GM19452 (cell line): ENCODE data around the gene MIDN.

Experiments used
- ATAC-seq: cut with Tn5 transposase; IDR thresholded peaks from one replicate; pipeline ENCODE4 v1.9.1; 2021; ENCODE audit not compliant: unreplicated experiment

The MIDN gene

DNA sequence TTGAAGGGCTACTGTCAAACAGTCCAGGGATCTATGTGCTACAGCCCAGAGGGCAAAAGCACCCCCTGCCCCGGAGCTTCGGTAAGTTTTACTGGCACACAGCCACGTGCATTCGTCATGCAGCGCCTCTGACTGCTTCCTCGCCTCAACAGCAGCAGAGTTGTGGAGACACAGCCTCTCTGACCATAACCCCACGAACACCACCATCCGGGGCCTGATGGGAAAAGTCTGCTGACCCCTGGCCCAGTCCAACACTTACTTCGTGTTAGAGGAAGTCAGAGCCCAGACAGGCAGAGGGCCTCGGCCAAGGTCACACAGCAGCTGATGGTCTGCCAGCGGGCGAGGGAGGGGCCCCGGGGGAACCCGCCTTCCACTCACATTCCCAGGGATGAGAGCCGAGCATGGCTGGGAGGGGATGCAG, 15.7 kb upstream of the MIDN start:
- ATAC-seq = no peak

DNA sequence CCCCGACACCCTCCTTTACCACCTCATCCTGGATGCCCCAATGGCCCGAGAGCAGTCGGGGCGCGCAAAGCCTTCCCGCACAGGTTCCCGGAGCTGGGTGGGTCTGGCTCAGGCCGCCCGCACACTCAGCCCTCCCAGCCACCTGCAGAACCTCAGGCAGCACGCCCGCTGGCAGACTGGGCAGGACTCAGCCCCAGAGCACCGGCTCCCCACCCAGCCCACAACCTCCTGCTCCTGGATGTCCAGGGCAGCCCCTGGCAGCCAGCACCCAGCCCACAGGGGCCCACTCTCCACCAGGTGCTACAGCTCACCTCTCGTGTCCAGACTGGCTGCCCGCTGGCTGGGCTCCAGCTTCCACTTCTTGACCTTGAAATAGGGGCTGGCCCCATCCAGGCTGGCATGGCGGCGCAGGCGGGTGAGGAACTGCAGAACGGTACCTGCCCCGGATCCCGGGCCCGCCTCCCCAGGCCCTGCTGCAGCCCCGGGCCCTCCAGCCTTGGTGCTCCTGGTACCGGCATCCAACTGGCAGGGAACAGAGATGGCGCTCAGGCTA, 15.2 kb upstream of the MIDN start:
- ATAC-seq = no peak

DNA sequence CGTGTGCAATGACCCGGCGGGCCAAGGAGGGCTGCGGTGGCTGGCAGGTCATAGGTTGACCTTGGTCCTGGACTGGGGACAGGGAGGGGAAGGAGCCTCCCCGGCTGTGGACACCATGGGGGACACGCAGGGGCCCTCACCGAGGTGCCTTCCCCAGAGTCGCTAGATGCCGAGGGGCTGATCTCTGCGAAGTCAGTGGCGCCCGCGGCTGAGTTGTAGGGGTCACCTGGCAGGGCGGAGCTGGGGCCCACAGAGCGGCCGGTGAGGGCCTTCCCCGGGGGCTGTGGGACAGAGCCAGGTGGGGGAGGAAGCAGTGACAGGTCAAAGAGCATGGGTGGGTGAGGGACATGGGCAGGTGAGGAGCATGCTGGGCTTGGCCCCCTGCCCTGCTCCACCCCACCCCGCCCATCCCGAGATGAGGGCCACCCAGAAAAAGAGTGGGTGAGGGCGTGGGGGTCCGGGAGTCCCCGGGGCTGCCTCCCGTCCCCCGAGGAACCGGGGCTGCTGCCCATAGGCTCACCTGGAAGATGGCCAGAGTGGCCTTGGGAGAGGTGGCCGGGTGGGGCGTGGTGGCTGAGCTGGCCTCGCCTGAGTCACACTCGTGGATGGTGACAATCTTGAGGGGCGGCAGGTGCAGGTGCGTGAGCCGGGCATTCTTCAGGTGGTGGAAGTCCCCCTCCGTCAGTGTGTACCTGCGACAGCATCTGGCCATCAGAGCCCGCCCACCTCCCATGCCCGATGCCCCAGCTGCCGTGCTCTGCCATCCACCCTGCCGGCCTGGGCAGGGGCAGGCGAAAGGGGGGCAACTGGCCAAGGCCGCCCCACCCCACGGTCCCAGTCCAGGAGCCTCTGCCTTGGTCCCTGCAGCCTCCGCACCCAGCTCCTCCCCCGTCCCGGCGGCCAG, 14.1 kb upstream of the MIDN start:
- no peak for ATAC-seq

DNA sequence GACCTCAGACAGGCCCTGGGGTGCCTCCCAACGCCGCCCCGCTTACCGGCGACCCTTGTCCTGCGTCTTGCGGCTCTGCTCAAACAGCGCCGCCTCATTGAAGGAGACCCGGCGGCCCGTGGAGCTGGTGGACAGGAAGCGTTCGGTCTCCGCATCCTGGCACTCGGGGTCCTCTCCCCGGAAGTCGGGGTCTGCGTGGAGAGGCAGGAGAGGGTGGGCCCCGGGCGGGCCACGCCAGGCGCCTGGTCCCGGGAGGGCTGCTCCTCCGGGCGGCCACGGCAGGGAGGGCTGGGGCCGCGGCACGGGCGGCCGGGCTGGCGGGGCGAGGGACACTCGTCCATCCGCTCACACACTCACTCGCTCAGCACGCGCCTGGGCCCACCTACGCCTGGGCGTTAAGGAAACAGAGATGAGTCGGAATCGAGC, 13.4 kb upstream of the MIDN start:
- ATAC-seq = no peak

DNA sequence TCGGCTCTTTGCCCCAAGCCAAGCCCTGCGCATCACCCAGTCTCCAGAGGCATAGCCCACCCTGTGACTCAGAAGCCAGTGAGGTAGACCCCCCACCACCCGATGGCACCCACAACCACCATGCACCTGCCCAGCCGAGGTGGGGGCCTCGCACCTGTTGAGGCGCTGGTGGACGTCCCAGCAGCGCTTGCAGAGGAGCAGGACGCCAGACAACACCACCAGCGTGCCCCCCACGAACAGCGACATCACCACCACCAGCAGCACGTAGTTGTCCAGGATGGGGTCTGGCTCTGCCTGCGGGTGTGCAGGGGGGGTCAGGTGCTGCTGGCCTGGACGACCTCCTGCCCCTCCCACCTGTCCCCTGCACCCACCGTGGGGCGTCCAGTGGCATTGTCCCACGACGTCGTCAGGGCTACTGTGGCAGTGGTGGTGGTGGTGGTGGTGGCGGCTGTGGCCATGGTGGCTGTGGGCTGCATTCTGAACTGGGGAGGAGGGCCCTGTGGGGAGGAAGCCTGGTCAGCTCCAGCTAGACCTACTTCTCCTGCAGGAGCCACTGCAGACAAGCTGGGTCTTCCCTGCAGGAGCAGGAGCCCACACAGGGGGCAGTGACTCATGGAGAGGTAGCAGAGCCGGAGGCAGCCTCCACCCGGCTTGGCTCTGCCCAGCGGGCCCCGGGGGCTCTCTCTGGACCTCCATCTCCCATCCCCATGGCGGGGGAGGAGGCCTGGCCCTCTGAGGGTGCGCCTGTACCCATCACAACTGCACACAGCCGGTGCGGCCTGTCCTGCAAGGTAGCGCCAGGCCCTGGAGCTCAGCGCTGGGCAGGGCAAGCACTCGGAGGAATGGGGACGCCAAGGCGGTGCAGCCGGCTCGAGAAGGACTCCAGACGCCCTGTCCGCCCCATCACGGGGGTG, 12.5 kb upstream of the MIDN start:
- no peak for ATAC-seq

DNA sequence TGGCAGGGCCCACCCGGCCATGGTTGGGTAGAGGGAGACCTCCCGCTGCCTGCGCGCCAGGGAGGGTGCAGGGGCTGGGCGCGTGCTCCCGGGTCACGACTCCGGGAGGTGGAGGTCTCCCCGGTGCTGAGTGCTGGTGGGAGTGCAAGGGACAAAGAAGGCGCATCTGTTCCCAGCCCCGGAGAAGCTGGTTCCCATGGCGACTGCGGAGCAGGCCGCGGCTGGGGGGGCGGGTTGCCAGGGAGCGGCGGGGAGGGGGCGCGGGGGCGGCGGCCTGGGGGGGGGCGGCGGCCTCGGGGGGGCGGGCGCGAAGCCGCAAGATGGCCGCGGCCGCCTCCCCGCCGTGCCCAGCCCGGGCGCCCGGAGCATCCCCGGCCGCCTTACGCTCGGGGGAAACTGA, 11.8 kb upstream of the MIDN start:
- no peak for ATAC-seq

- ATAC-seq = no peak
Measured at GRCh38 chr19:1237027-1237659, 11.2 kb upstream of the MIDN start.

DNA sequence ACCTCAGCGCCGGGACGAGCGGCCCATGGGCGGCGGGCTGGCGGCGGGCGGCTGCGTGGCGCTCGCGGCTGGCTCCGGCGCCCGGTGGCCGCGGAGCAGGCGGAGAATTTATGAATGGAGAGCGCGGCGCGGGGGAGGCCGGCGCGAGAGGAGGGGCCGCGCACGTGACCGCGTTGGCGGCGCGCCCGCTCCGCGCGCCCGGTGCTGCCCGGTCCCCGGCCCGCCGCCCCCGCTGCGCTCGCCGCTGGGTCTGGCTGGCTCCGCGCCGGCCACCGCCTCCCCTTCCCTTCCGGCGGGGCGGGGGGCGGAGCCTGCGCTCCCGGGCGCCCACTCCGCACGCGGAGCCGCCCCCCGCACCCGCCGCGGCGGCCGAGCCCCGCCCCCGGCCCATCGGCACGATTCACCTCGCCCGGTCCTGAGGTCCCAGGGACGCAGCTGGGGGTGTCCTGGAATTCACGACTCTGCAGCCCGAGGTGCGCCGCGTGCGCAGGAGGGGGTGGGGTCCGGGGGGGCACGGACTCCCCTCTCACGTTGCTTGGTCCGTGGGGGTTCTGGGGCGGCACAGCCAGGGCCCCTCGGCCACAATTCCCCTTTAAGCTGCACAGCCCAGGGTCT, 10.5 kb upstream of the MIDN start, which contains the start of gene CBARP:
CBARP (minus strand) TSS at position 252 of the 615 bp plus-strand sequence. CDS start 1,905 bp downstream, outside the sequence.
- no peak for ATAC-seq

DNA sequence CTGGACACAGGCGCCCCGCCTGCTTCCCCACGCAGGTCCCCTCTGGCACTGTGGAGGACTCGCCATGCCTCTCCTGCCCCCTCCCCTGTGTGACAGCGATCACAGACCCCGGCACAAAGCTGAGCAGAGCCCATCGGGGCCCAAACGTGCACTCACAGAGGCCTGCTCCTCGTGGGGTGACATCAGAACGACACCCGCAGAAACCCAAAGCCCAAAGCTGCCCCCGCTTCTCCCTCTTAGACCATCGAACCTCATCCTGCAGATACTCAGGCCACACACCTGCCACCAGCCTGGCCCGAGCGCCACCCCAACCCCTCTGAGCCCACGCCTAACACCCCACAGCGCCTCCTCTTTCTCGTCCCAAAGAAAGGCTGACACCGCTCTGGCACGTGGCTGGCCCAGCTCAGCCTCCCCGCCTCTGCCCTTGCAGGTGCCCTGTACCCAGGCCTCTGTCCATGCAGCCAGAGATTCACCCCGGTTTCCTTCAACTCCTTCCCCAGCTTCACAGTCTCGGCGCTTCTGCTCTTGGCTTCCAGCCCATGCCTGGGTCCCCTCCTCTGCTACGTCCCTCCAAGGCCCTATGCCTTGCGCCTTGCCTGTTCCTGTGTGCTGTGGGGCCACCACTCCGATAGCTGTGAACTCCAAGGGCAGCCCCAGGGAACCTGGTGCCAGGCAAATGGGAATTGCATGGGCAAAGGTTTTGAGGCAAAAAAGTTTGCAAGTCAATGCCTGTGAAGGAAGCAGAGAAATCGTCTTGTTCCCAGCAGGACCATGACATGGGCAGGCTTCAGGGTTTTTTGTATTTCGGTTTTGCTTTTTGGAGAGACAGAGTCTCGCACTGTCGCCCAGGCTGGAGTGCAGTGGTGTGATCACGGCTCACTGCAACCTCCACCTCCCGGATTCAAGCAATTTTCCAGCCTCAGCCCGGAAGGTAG, 9.7 kb upstream of the MIDN start:
- ATAC-seq = no peak

- ATAC-seq = no peak
Measured at GRCh38 chr19:1239420-1239795, 9.0 kb upstream of the MIDN start.

- ATAC-seq = no peak
Measured at GRCh38 chr19:1239796-1240737, 8.3 kb upstream of the MIDN start.

GRCh38 chr19:1240925-1241324, 7.5 kb upstream of the MIDN start:
- no peak for ATAC-seq

DNA sequence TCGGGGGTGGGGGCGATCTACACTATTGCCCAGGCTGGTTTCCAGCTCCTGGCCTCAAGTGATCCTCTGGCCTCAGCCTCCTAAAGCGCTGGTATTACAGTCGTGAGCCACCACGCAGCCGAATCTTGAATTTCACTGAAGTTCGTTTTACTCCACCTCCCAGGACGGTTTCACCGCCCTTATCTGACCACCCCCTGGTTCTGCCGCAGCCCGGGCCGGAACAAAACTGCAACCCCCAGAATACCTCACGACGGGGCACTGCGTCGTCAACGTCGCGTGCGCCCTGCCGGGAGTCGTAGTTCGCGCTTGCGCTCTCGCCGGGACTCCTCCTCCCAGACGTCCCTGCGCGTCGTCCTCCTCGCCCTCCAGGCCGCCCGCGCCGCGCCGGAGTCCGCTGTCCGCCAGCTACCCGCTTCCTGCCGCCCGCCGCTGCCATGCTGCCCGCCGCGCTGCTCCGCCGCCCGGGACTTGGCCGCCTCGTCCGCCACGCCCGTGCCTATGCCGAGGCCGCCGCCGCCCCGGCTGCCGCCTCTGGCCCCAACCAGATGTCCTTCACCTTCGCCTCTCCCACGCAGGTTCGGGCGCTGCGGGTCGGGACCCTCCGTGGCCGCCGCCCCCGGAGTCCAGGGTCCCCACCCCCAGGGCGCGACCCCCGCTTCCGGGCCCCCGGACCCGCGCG, 6.8 kb upstream of the MIDN start, which contains the start of gene ATP5F1D:
ATP5F1D (plus strand) TSS at position 335 of the 679 bp plus-strand sequence; CDS start at position 435, 100 bp downstream.
- peak; percentile 54 for ATAC-seq

DNA sequence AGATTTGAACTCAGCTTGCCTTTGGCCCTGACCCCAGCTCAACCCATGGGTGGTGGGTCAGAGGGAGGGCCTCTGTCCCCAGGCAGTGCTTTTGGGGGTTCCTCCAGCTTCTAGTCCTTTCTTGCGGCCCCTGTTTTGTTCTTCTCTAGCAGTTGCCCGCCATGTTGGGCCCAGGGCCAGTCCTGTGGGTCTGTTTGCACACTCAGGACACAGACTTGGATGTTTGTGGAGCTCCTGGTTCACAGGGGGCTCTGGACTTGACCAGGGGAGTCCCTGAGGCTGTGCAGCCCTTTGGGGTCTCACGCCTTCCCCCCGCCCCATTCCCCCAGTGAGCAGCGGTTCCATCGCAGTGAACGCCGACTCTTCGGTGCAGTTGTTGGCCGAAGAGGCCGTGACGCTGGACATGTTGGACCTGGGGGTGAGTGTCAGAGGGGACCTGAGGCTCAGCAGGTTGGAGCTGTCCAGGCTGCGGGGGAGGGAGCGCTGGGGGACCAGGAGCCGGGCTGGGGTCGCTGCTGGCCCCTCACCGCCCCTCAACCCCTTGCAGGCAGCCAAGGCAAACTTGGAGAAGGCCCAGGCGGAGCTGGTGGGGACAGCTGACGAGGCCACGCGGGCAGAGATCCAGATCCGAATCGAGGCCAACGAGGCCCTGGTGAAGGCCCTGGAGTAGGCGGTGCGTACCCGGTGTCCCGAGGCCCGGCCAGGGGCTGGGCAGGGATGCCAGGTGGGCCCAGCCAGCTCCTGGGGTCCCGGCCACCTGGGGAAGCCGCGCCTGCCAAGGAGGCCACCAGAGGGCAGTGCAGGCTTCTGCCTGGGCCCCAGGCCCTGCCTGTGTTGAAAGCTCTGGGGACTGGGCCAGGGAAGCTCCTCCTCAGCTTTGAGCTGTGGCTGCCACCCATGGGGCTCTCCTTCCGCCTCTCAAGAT, 4.4 kb upstream of the MIDN start:
- no peak for ATAC-seq

DNA sequence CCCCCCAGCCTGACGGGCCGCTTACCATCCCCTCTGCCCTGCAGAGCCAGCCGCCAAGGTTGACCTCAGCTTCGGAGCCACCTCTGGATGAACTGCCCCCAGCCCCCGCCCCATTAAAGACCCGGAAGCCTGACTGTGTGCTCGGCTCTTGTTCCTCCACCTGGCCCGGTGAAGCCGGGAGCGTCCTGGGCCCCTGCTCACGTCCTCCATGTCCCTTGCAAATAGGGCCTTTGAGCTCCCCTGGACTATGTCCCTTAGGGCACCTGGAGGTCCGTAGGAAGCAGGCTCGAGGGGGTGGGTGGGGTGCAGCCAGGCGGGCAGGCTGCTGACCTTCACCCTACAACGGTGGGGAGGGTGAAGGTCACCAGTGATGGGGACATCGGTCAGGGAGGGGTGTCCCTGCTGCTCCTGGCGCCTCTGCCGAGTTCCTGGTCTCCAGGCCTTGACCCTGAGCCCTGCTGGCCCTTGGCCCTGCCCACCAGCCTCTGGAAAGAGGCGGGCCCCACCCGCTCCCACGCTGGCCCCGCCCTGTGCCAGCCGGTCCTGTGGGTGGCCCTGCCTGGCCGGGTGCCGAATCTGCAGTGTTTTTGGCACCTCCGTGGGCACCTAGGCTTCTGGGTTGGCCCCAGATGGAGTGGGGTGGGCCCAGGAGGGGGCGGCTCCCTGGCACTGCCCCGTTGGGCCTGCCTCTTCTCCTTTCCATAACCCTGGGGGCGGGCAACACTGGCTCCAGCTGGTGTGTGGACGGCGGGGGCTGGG, 3.5 kb upstream of the MIDN start:
- no peak for ATAC-seq
